ENCODE measurements around the gene EXPH5. TPM values are rescaled to one million over a fixed set of nuclear protein-coding genes. Genes with fewer than 3 reads are reported as not detected.

EXPH5 gene
- total and polyA plus RNA-seq, 12 donors = 0.14 to 7.4 (median 0.98) TPM

DNA sequence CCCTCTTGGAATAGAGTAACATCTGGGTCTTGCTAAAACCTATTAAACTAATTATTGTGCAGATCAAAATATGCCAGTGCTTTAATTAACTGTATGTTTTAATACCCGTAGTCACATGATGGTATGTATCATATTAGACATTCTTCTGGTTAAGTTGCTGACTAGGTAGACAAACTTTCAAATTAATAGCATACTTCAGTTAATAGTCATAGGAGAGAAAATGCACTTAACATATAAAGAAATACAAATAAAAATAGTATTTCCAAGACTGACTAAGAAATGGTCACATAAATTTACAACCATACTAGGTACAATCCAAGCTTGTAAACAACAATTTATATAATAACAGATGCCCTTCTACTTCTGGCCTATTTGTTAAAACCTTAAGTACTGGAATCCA, 7.6 kb upstream of the EXPH5 start:
- no peaks in the 10 kb centered on the region for H3K9me3 ChIP-seq (replicated peaks in 1 of 3)
- H3K27me3 ChIP-seq = peaks cover 6% of the 10 kb centered on the region
- H3K4me1 ChIP-seq (replicated peaks in 1 of 2) = no peaks in the 10 kb centered on the region
- no peak for DNase-seq
- H3K4me3 ChIP-seq = no peak overlapping the region
- 69 to 90% (median 77%) methylated on average over 1 of the region's 1 CpG for WGBS, 4 donors
- no peak overlapping the region for H3K27ac ChIP-seq
- no peaks in the 10 kb centered on the region for H3K36me3 ChIP-seq (replicated peaks in 1 of 2)
- intact Hi-C loops (cut with DNase I) = no loop called here
- TF ChIP-seq, protein P1, sequence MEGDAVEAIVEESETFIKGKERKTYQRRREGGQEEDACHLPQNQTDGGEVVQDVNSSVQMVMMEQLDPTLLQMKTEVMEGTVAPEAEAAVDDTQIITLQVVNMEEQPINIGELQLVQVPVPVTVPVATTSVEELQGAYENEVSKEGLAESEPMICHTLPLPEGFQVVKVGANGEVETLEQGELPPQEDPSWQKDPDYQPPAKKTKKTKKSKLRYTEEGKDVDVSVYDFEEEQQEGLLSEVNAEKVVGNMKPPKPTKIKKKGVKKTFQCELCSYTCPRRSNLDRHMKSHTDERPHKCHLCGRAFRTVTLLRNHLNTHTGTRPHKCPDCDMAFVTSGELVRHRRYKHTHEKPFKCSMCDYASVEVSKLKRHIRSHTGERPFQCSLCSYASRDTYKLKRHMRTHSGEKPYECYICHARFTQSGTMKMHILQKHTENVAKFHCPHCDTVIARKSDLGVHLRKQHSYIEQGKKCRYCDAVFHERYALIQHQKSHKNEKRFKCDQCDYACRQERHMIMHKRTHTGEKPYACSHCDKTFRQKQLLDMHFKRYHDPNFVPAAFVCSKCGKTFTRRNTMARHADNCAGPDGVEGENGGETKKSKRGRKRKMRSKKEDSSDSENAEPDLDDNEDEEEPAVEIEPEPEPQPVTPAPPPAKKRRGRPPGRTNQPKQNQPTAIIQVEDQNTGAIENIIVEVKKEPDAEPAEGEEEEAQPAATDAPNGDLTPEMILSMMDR (IDR thresholded peaks at IDR 0.05) = no peak
- TF ChIP-seq POLR2A (IDR thresholded peaks at IDR 0.05) = no peak

DNA sequence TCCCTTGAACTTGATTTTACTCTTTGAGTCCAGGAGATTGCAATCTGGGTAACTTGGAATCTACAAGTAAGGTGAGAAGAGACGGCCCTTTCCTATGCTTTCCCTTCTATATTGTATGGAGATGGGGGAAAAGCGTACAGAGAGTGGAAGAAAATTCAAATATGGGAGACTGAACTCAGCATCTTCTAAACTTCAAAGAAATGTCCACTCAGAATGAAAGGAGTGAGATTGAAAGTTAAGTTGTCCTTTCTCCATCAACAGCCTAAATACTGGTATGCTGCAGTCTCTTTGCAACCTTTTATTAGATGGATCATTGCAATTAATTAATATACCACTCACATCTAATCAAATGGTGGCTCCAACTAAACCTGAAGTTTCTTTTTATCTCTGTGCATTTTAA, 6.4 kb upstream of the EXPH5 start:
- H3K27me3 ChIP-seq = peaks cover 7% of the 10 kb centered on the region
- TF ChIP-seq, protein P1 (IDR thresholded peaks at IDR 0.05) = no peak
- TF ChIP-seq POLR2A (IDR thresholded peaks at IDR 0.05) = no peak
- 84 to 93% (median 91%) methylated on average over 2 of the region's 2 CpGs for WGBS, 4 donors
- no peaks in the 10 kb centered on the region for H3K9me3 ChIP-seq (replicated peaks in 1 of 3)
- no peak overlapping the region for H3K27ac ChIP-seq
- DNase-seq = no peak
- intact Hi-C loops (cut with DNase I) = no loop called here
- H3K4me1 ChIP-seq (replicated peaks in 1 of 2) = no peaks in the 10 kb centered on the region
- no peaks in the 10 kb centered on the region for H3K36me3 ChIP-seq (replicated peaks in 1 of 2)
- no peak overlapping the region for H3K4me3 ChIP-seq

DNA sequence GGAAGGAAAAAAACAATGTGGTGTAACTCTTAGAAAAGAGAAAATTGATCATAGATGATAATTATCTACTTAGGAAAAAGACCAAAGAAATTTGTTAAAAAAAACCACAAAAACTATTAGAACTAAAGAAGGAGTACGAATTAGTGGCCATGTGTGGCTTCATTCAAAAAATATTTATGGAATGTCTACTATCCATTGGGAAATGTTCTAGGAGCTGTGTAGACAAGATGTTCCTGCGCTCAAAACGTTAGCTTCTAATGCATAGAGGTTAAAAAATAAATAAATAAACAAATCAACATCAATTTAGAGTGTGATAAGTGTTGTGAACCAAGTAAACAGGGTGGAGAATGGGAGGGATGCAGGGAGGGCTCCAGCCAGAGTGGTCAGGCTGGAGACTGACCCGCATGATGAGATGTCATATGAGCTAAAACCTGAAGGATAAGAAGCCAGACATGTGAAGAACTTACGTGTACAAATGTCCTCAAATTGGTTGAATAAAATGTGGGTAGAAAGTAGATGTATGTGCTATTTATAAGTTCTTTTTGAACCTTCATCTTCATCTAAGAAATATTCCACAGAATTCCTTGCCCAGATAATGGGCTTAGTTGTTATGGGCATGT, 4.3 kb upstream of the EXPH5 start:
- no peak for DNase-seq
- Histone ChIP-seq H3K9me3 (replicated peaks in 1 of 3) (no peaks in the 10 kb centered on the region), H3K27ac (no peak overlapping the region), H3K4me3 (no peak overlapping the region), H3K27me3 (peaks cover 7% of the 10 kb centered on the region), H3K36me3 (replicated peaks in 1 of 2) (no peaks in the 10 kb centered on the region), H3K4me1 (replicated peaks in 1 of 2) (peaks cover 0 to 1% of the 10 kb centered on the region in 2 donors)
- 68 to 81% (median 74%) methylated on average over 5 of the region's 5 CpGs for WGBS, 4 donors
- intact Hi-C loops (cut with DNase I) = no loop called here
- no peak for TF ChIP-seq POLR2A (IDR thresholded peaks at IDR 0.05)
- TF ChIP-seq, protein P1 (IDR thresholded peaks at IDR 0.05) = no peak

DNA sequence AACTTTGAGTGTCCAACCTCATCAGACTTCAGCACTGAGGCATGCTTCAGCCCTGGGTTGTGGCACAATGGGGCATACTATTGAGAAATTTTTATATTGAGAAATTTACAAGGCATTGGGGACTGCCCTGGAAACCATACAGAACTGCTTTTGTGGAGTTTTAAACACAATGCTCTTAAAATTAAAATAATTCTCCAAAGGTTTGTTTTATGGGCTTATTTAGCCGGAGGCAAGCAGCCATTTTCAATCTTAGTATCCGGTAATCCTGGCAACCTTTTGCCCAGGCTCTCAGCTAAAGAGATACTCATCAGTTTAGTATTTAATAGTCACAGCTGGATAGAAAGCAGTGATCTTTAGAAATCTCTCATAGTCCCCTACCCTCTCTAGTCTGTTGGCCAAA, 3.1 kb upstream of the EXPH5 start:
- Histone ChIP-seq H3K9me3 (replicated peaks in 1 of 3) (no peaks in the 10 kb centered on the region), H3K4me1 (replicated peaks in 1 of 2) (peaks cover 0 to 8% of the 10 kb centered on the region in 2 donors), H3K4me3 (no peak overlapping the region), H3K36me3 (replicated peaks in 1 of 2) (no peaks in the 10 kb centered on the region), H3K27ac (no peak overlapping the region), H3K27me3 (peaks cover 7% of the 10 kb centered on the region)
- DNase-seq = no peak
- intact Hi-C loops (cut with DNase I) = no loop called here
- no peak for TF ChIP-seq POLR2A (IDR thresholded peaks at IDR 0.05)
- TF ChIP-seq, protein P1 (IDR thresholded peaks at IDR 0.05) = no peak
- 41 to 49% (median 46%) methylated on average over 2 of the region's 2 CpGs for WGBS, 4 donors
